Activated CD4-positive, alpha-beta T cell treated with anti-CD3 and anti-CD28 coated beads, Interleukin-2, amount 50 U/mL, for 4 hours (primary cell): ENCODE data around the gene KLHL14.

Source experiments
- DNase-seq, 2 experiments: peaks; one replicate each; pipeline ENCODE4 v3.0.0-alpha.2; 2020

Gene KLHL14

DNA sequence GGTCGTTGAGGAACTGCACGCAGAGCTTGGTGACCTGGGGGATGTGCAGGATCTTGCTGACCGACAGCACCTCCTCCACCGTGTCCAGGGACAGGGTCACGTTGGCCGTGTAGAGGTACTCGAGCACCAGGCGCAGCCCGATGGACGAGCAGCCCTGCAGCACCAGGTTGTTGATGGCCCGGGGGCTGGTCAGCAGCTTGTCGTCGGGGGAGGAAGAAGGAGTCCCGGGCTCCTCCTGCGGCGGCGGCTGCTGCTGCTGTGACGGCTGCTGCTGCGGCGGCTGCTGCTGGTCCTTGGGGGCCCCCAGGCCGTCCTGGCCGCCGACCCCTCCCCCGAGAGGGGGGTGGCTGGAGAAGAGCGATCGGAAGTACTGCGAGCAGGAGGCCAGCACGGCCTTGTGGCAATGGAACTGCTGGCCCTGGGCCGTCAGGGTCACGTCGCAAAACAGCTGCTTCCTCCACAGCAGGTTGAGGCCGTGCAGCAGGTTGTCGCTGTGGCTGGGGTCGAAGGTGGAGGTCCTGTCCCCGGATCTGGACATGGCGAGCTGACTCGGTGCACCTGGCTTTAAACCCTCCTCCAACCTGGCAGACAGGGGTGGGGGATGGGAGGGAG lies 2.7 kb downstream of the KLHL14 start:
- DNase-seq = no peak

DNA sequence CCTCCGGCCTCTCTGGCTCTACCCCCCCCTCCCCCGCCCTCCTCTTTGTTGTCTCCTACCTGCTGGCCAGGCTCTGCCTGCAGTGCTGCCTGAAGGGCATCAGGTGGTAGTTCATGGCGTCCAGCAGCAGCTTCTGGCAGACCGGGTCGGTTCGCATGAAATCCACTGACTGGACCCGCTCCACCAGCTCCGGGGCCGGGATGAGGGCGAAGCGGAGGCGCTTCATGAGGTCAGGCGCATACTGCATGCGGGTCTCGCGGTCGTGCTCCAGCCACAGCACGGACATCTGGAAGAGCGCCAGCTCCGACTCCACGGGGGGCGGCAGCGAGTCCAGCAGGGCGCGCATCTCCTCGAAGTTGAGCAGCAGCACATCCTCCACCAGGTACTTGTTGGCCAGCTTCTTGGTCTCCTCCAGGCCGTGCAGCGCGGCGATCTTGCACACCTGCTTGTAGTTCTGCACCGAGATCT lies 3.2 kb downstream of the KLHL14 start:
- no peak for DNase-seq

GRCh38 chr18:32769071-32769585 lies 3.7 kb downstream of the KLHL14 start:
- no peak for DNase-seq

- no peak for DNase-seq
Measured at GRCh38 chr18:32767400-32767799, 5.4 kb downstream of the KLHL14 start.

GRCh38 chr18:32764611-32765244 lies 8.1 kb downstream of the KLHL14 start:
- DNase-seq = no peak

DNA sequence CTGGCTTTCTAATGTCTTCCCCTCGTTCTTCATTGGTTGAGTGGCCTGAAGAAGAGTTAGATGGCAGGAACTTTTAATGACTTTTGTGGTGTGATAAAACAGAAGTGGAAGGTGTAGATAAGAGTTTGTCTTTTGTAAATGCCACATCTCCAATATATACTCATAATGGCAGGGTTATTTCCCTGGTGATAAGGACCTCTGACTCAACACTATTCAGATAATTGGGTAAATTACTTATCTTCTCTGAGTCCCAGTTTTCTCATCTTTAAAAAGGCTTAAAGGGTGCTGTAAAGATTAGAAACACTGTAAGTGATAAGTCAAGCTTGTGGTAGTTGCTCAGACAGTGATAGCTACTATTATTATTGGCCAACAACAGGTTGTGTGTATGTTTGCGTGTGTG lies 9.5 kb downstream of the KLHL14 start:
- DNase-seq = no peak

- no peak for DNase-seq
Measured at GRCh38 chr18:32761231-32761630, 11.6 kb downstream of the KLHL14 start.

DNA sequence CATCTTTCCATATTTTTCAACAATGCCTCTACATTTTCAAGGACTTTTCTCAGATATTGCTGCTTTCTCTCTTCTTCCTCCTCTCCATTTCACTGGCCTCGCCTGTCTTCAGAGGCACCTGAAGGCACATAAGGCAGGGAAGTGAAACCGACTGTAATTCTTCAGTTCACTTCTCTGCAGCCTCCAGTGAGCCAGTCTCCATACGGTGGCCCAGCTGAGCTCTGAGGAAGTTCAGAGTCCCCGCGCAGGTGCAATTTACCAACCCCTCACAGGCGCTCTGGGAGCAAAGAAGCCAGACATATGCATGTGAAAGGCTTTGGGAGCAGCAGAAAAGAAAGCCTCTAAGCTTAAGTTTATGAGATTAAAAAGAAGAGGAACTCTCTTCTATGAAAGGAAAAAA lies 12.4 kb downstream of the KLHL14 start:
- DNase-seq = no peak

DNA sequence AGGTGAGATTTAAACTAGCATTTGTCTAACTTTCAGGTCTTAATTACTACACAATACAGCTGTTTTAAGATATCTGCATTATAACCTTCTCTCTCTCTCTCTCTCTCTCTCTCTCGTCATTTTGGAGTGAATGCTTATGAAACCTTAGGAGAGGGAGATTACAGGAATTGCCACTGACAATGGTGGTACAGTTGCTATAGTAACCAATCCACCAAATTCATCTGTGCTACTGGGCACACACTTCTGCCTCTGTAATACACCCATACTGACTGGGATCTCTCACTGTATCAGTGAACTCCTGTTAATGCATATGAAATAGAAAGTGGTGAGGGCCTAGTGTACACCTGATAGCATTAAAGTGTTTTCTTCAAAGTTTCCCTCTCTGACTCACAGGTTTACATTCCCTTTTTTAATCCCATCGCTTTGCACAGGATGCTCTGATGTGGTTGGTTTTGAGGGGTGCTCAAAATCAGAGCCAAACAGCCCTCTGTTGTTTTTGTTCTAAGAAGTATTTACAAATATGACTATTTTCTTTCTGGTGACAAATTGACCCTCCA lies 13.1 kb downstream of the KLHL14 start:
- DNase-seq = no peak

GRCh38 chr18:32754508-32755263 lies 18.1 kb downstream of the KLHL14 start:
- DNase-seq = no peak

GRCh38 chr18:32753656-32754260 lies 19.1 kb downstream of the KLHL14 start:
- DNase-seq = no peak

GRCh38 chr18:32750328-32750727 lies 22.5 kb downstream of the KLHL14 start:
- no peak for DNase-seq

DNA sequence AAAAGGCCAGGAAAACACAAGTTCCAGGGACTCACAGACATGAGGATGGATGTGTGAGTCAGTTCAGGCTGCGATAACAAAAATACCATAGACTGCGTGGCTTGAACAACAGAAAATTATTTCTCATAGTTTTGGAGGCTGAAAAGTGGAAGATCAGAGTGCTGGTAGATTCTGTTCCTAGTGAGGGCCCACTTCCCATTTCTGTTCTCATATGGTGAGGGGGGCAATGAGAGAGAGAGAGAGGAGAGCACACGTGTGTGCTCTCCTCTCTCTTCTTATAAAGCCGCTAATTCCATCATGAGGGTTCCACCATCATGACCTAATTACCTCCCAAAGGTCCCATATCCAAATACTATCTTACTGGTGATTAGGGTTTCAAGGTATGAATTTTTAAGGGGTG lies 23.0 kb downstream of the KLHL14 start:
- DNase-seq = no peak

DNA sequence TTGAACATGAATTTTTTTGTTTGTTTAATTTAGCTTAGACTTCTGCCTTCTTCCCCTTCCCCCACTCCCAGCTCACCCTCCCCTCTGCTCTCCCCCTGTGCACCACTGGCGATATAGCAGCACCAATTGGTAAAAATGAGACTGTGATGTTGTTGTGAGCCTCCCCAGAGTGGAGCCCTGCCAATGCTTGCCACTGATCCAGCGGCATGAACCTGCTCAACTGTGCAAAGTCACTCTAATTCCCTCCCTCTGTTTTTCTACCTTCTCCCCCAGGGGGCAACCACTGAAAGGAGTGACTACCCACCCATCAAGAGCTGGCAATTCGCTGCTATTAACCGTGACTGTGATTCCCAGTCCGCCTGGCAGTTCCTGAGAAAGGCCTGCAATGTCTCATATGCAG lies 30.2 kb downstream of the KLHL14 start:
- no peak for DNase-seq

DNA sequence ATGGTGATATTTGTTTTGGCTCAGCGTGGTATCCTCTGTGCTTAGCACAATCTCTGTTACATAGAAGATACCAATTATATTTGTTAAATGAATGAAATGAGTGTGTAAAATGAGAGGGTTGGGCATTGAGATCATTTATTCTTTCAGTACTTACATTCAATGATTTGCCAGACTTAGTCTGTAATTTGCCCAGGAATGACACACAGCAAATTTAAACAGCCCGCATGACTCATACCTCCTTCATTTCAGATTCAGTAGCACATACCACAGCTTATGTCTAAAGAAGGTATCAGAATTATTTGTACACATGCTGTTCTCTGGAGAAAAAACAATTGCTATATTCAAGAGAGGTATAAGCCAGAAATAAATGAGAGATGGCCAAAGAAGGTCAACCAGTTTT lies 37.0 kb downstream of the KLHL14 start:
- no peak for DNase-seq

GRCh38 chr18:32734442-32734841 lies 38.4 kb downstream of the KLHL14 start:
- no peak for DNase-seq

DNA sequence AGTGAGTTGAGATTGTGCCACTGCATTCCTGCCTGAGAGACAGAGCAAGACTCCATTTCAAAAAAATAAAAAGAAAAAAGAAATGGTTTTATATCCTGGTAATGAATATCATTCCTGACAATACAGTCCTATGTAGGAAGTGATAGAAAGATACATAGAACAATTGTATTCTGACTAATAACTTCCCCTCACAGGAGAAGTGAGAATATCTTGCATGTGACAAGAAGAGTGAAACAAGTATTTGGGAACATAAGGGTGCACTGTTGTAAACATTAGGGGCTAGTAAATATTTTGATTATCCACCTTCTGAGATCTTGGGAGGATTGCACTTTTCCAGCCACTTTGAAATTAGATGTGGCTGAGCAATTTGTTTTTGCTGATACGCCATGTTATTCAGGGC lies 40.7 kb downstream of the KLHL14 start:
- no peak for DNase-seq

DNA sequence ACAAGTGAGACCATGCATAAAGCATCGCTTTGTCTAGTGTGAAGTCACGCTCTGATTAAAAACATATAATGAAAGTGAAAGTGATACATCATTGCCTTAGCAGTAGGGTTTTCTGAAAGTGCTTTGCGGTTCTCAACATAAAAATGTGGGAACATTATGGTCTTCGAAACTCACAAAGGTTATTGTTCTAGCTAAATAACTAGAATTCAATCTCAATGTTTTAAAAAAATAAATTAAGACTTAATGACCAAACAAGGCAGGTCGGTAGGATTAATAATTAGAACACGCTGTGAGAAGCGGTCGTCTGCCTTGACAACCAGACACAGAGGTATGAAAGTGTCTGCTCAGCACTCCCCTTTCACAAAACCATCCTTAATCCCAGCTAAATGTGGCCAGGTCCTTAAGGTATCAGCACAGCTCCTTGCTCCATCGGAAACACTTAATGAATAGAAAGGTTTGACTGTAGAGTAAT lies 42.2 kb downstream of the KLHL14 start:
- DNase-seq = no peak

- DNase-seq = no peak
Measured at GRCh38 chr18:32730068-32730467, 42.8 kb downstream of the KLHL14 start.

GRCh38 chr18:32724071-32724749 lies 48.6 kb downstream of the KLHL14 start:
- no peak for DNase-seq

DNA sequence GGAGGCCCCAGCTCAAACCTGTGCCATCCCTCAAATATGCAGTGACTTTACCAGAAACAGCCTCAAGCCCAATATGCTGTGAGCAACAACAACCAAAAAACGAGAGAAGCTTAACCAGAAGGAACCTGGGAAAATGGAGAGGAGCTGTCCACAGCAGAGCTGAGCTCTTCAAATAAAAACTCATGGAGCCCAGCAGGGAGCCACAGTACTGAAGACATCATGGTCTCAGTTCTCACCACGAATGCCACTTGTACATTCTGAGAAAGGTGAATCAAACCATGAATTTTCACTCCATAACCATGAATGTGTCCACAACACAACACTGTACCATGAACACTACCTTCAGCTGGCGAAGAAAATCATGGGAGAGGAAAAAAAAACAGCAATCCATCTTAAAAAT lies 50.5 kb downstream of the KLHL14 start:
- DNase-seq = no peak

GRCh38 chr18:32717126-32717525 lies 55.7 kb downstream of the KLHL14 start:
- no peak for DNase-seq
